Measurements from ENCODE around the gene FAAP20.

The FAAP20 gene

DNA sequence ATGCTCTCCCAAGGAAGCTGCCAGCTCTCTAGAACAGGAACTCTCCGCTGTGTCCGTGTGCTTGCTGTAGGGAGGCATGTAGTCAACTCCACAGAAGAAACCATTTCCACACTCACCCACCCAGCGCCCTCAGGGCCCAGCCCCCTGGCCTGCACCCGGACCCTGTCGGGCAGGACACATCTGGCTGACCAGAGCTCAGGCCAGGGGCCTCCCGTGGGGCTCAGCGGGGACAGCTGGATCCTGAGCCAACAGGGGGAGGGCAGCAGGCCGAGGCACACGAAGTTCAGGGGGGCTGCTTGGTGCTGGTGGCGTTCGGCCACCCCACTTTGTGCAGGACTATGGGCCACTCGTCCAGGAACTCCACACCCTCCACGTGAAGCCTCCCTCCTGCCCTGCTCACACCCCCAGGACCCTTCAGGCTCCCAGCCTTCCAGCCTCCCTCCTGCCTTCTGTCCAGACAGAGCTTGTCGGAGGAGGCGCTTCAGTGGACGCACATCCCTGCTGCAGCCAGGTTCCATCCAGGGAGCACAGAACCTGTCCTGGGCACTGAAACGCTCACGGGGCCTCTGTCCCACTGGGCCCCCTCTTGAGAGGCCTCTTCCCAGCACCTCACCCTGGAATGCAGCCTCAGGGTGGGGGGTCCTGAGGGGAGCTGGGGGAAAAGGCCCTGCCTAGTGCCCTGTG, 15.0 kb upstream of the FAAP20 start:
- no peak for DNase-seq

DNA sequence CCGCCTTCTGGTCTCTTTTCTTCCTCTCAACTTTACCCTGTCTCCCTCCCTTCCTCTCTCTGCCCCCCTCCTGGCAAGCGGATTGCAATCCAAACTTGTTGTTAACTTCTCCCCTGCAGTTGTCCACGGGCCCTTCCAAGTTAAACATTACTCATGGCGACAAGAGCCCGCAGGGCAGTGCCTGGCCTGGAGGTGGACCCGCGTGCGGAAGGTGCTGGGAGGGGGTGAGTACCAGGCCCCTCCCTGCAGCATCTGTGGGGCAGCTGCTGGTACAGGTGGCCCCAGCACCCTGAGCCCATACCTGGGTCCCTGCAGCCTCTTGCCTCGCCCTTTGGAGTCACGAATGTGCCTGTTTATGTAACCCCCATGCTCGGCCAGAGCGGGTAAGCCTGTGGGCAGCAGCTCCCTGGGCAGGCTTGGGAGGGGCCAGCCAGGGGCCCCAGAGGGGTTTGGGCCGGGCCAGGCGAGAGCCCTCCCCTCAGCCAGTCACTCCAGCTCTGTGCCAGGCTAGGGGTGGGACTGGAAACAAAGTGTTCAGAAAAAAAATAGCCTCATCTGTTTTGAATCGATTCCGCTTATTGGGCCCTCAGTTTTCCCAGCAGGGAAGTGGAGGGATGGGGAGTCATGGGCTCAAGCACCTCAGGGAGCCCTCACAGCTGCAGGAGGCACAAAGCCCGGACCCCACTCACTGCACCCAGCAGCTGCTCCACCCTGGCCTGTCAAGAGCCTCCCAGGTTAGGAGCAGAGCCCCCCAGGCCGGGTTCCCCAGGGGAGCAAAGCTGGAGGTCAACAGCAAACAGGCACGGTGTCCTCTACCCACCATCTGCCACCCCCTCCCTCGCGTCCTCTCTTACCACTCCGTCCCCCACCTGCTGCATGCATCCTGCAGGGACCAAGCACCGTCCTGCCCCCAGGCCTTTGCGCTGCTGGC, 14.0 kb upstream of the FAAP20 start:
- peak; percentile 74 for DNase-seq

GRCh38 chr1:2206813-2207487, 12.4 kb upstream of the FAAP20 start:
- no peak for DNase-seq

DNA sequence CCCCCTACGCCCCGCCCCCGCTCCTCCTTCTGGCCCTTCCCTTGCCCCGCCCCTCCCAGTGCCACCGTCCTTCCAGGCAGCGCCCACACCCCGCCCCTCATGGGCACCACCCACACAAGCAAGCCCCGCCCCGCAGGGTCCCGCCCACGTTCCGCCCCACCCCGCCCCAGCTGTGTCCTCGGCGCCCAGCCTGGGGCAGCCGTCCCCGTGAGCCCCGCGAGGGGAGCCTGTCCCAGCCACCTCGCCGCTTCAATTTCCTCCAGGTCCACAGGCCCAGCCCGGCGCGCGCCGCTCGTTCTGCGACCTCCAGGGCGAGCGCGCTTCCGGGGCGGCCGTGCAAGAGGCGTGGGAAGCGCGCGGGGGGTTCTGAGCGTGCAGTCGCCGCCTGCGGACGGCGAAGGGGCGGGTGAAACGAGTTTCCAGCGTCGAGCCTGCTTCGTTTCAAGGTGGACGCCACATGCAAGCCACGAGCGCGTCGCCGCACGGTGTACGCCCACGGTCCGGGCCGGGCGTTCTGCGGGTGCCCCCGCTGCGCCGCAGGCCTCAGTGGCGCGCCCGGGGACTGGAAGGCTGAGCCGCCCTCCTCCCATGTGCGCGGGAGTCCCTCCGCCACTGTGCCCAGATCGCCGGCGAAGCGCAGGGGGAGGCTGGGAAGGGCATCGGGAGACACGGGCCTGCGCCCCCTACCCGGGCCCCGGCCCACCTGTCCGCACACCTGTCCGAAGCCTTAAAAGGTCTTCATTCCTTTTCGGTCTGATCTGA, 10.8 kb upstream of the FAAP20 start:
- DNase-seq, result peak; percentile 93

GRCh38 chr1:2204415-2205190, 10.0 kb upstream of the FAAP20 start:
- DNase-seq, result peak; percentile 74

GRCh38 chr1:2203671-2204414, 9.3 kb upstream of the FAAP20 start:
- no peak for DNase-seq

DNA sequence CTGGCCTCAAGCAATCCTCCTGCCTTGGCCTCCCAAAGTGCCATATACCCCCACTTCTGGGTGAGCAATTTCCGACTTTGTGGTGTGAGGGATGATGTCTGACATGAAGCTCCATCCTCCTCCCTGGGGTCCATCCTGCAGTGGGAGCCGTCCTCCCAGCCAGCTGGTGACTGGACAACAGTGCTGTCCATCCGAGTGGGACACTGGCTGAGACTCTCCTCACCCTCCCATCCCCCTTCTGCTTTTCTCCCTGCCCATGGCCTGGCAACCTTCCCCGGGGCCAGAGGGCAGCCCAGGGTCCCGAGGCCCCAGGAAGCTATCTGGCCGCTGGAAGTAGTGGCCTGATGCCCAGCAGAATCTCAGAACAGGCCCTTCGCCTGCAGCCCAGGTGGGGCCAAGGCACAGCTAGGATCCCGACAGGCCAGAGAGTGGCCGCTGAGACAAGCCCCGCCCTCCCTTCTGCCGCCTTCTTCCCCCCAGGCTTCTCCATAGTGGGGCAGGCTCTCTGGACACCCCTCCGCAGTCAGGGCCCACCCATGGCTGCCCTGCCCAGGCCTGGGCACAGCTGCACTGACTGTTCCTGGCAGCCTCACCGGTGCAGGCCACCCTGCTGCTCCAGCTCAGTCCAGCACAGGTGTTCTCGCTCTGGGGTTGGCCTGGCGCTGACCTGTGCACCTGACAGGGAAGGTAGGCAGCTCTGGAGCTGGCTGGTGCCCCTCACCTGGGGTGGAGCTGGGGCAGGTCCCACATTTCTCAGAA, 8.4 kb upstream of the FAAP20 start:
- DNase-seq, result no peak

GRCh38 chr1:2202008-2202575, 7.5 kb upstream of the FAAP20 start:
- DNase-seq, result no peak

DNA sequence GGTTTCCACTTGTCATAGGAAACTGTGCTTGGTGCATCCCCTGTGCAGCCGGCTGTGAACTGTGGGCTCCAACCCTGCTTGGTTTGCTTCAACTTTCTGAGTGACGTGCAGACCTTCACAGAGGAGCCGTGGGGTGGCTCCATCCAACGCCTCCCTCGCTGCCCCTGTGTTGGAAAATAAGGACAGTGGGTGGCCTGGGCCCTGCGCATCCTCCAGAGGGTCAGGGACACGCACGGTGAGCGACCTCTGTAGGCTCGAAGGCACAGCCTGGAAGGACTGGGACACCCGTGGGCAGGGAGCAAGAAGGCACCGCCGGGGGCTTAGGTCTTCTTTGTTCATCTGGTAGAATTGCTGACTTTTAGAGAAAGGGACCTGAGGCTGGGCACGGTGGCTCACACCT, 6.5 kb upstream of the FAAP20 start:
- no peak for DNase-seq

GRCh38 chr1:2200308-2200943, 5.9 kb upstream of the FAAP20 start:
- DNase-seq, result no peak

- DNase-seq, result peak; percentile 92
Observed at GRCh38 chr1:2199042-2199810, 4.7 kb upstream of the FAAP20 start.

- DNase-seq, result no peak
Observed at GRCh38 chr1:2198571-2198970, 4.0 kb upstream of the FAAP20 start.

GRCh38 chr1:2197707-2198165, 3.2 kb upstream of the FAAP20 start:
- DNase-seq, result no peak

DNA sequence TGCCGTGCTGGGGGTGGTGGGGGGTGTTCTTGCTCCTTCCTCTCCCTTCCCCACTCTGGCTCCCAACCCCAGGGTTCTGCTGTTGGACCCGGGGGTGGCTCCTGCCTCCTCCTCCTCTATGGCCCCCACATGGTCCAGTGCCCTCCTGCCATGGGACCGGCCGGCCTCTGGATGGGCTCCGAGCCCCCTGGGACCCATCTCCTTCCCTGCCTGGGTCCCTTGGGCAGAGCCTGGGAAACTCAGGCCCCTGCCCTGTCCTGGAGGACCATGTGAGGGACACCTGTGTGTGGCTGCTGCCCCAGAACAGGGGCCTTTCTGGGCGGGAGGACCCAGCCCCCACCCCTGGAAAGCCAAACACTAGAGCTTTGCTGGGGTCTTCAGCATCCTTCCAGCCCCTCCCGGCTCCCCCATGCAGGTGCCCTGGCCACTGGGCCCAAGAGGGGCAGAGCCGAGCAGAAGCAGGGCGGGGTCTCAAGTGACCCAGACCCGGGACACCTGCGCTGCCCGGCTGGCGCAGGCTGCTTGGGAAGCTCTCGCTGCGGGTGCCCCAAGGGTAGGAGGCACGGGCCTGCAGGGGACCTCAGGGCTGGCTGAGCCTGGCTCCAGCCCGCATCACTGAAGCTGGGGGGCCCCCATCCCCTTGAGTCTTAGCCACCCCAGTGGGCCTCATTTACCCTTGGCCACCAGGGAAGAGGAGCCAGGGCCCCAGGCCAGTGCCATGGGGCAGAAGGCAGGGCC, 2.5 kb upstream of the FAAP20 start:
- no peak for DNase-seq

DNA sequence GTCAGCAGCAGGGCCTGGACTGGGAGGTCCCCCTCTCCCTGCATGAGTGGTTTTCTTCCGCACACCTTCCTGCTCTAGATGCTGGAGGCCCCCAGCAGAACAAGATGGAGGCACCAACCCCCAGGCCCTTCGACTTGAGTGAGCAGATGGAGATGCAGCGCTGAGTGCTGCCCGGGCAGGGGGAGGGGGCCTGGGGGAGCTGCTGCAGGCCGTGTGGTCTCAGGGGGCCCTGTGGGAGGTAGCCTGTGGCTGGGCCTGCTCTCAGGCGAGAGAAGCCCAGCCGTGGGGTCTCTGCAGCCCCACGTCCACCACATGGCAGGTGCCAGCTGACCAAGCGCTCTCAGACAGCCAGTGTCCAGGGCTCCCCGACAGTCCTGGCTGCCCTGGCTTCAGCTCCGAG, 1.2 kb upstream of the FAAP20 start:
- no peak for DNase-seq

DNA sequence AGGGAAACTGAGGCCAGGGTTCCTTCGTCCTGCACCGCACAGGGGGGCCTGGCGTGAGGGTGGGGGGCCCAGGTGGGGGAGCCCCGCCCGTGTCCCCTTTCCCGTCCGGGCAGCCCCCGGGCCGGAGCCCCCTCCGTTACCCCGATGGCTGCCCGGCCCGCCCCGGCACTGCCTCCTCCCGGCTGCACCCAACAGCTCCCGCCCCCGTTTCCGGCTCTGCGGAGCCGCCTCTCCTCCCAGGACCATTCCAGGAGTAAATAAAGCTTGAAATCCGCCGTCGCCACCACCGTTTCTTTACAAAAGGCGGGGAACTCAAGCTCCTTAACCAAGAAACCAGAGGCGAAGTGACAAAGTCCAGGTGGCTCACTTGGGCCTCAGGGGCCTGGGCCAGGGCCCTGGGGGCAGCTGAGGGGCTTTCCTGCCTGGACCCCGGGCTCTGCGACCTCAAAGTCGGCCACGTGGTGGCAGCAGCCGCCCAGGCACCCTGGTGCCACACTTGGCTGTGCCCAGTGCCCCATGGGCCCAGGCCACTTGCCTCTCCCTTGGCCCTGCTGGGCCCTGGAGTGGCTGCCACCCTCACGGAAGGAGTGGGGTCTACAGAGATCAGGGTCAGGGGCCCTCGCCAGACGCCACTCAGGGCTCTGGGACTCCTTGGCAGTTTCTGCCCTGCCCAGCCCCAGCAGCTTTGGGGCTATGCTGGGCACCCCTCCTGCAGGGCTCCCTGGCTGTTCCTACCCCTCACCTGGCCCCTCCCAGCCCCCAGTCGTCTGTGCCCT, 514 bp upstream of the FAAP20 start:
- DNase-seq, result peak; percentile 86

Data from fibroblast of skin of right quadriceps (primary cell).